Subcutaneous abdominal adipose tissue (tissue), 5 donors: ENCODE results near the gene ARHGEF11.

Experiments
- H3K27ac ChIP-seq: one replicate; pipeline ENCODE4 v1.7.0; 2013; ENCODE audit warnings: low read depth, mild to moderate bottlenecking, inconsistent platforms, low read length, moderate library complexity
- H3K27me3 ChIP-seq, 5 donors: one replicate each; pipeline ENCODE4 v1.7.0; 2013; ENCODE audit warnings: low read length in 5 of 5, inconsistent platforms in 1 of 5; ENCODE audit not compliant: control insufficient read depth in 5 of 5, insufficient read depth in 4 of 5
- H3K36me3 ChIP-seq, 5 donors: one replicate each; pipeline ENCODE4 v1.7.0; 2013; ENCODE audit warnings: low read length in 5 of 5; ENCODE audit not compliant: control insufficient read depth in 5 of 5, insufficient read depth in 5 of 5
- H3K4me1 ChIP-seq, 5 donors: one replicate each; pipeline ENCODE4 v1.7.0; 2013; ENCODE audit warnings: low read length in 5 of 5, mild to moderate bottlenecking in 3 of 5, moderate library complexity in 1 of 5; ENCODE audit not compliant: control insufficient read depth in 5 of 5, insufficient read depth in 5 of 5
- H3K4me3 ChIP-seq, 5 donors: one replicate each; pipeline ENCODE4 v1.7.0; 2013; ENCODE audit warnings: low read length in 5 of 5, low read depth in 1 of 5
- H3K9ac ChIP-seq, 5 donors: one replicate each; pipeline ENCODE4 v1.7.0; 2013; ENCODE audit warnings: low read length in 5 of 5, mild to moderate bottlenecking in 4 of 5, moderate library complexity in 3 of 5
- H3K9me3 ChIP-seq, 5 donors: one replicate each; pipeline ENCODE4 v1.7.0; 2013; ENCODE audit warnings: low read length in 5 of 5; ENCODE audit not compliant: control insufficient read depth in 5 of 5
- donor health status: healthy.
- donor health status: healthy.
- donor health status: healthy.
- donor health status: healthy.
- donor health status: healthy.

The ARHGEF11 gene

DNA sequence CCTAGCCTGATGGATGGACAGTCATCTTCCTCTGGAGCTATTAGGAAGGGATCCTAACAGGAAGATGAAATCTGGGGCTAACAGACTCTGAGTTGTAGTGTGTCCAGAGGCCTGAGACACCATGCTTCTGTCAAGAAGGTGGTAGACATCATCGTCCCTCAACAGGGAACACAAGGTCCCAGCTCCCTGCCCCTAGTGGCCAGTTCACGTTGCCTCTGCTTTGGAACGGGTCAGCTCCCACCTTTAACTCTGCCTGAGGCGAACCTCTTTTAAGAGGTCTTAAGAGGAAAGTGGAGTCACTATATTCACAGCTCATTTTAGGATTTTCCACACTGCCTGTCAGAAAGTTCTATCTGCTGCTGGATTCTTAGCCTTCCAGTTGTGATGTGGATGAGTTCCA is 96.8 kb downstream of the ARHGEF11 start:
- H3K36me3 ChIP-seq = peaks cover 21 to 98% (median 90%) of the 10 kb centered on the region in 5 donors
- no peaks in the 10 kb centered on the region for H3K4me1 ChIP-seq
- H3K4me3 ChIP-seq = no peak overlapping the region
- no peaks in the 10 kb centered on the region for H3K9me3 ChIP-seq
- no peak overlapping the region for H3K27ac ChIP-seq
- H3K9ac ChIP-seq = no peak overlapping the region
- H3K27me3 ChIP-seq = no peaks in the 10 kb centered on the region

DNA sequence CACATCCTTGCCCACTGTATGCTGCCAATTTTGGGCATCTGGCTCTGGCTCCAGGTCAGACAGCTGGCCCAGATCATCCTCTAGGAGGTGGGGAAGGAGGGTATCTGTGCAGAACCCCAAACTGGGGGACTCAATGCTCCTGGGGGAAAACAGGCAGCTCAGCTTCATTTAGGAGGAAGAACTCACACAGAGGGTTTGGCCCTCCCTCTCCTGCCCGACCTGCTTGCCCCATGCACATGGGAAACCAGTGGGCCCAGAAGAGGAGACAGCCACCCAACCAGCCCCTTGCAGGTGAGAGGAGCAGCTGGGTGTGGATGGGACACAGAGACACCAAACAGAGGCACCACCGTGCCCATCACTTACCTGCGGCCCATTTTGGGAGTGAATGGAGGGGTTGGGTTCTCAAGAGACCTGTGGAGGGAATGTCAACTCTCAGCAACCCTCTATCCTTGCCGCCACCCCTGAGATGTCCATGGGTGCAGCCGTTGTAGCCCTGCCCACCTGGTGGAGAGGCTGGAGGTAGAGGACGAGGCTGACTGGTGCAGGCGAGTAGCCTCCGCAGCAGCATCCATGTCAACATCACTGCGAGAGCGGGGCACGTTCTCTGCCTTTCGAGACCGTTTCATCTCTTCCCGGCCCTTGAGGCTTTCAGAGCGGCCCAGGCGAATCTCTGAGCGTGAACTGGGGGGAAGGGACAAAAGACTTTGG is 97.6 kb downstream of the ARHGEF11 start:
- no peak overlapping the region for H3K27ac ChIP-seq
- H3K4me3 ChIP-seq = no peak overlapping the region
- H3K4me1 ChIP-seq = no peaks in the 10 kb centered on the region
- no peaks in the 10 kb centered on the region for H3K9me3 ChIP-seq
- H3K9ac ChIP-seq = no peak overlapping the region
- peaks cover 21 to 100% (median 96%) of the 10 kb centered on the region in 5 donors for H3K36me3 ChIP-seq
- H3K27me3 ChIP-seq = no peaks in the 10 kb centered on the region

DNA sequence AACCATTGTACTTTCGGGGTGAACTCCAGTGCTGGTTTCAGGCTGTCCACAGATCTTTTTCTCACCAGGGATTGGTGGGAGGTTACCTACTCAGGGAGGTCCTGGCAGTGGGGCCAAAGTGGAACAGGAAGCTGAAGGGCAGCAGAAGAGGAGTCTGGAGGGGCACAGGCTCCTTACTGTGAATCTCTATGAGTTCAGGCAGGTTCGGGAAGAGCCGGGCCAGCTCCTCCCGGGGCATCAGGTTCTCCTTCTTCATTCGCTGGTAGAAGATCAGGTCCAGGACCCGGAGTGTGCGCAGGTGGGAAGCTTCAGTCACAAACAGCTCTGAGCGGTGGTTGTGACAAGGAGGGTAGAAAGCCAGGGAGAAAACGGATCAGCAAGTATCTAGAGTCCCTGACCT is 98.4 kb downstream of the ARHGEF11 start:
- Histone ChIP-seq H3K4me3 (no peak overlapping the region), H3K27me3 (no peaks in the 10 kb centered on the region), H3K4me1 (no peaks in the 10 kb centered on the region), H3K36me3 (peaks cover 20 to 100% (median 97%) of the 10 kb centered on the region in 5 donors), H3K9me3 (no peaks in the 10 kb centered on the region), H3K27ac (no peak overlapping the region), H3K9ac (no peak overlapping the region)

GRCh38 chr1:156945881-156946661 is 99.5 kb downstream of the ARHGEF11 start:
- H3K36me3 ChIP-seq = peaks cover 12 to 100% (median 97%) of the 10 kb centered on the region in 5 donors
- no peaks in the 10 kb centered on the region for H3K27me3 ChIP-seq
- no peaks in the 10 kb centered on the region for H3K9me3 ChIP-seq
- no peak overlapping the region for H3K27ac ChIP-seq
- no peak overlapping the region for H3K4me3 ChIP-seq
- H3K9ac ChIP-seq = no peak overlapping the region
- no peaks in the 10 kb centered on the region for H3K4me1 ChIP-seq

DNA sequence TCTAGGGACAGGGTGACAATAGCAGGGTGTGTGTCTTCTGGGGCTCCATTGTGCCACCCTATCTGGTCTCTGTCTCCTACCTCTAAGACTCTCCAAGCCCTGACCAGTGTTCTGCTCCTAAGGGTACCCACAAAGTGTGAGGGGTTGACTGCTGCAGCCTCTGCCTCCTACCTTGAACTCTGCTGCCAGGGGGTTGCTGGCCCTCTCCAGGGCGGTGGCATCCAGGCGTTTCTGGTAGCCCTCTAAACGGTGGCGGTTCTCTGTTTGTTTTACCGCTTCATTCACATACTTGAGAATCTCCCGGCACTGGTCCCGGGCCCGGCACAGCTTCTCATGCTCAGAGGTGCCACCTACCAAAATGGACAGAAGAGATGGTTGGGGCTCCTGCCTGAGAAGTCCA is 100.7 kb downstream of the ARHGEF11 start:
- Histone ChIP-seq H3K27ac (no peak overlapping the region), H3K4me3 (no peak overlapping the region), H3K4me1 (no peaks in the 10 kb centered on the region), H3K9ac (no peak overlapping the region), H3K9me3 (no peaks in the 10 kb centered on the region), H3K27me3 (no peaks in the 10 kb centered on the region), H3K36me3 (peaks cover 5 to 100% (median 99%) of the 10 kb centered on the region in 5 donors)

DNA sequence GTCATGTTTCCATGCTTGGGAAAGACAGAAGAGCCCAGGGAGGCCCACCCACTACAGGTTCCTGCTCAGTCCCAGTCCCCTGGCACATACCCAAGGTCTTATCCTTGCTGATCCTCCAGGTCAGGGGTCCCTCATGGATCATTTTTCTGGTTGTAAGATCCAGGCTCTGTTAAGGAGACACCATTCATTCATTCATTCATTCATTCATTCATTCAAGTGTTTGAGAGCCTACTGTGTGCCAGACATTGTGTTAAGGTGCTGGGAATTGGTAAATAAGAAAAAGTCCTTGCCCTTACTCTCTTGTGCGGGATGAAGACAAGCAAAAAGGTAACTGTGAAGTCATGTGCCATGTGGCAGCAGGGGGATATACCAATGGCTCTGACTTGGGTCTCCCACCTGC is 101.3 kb downstream of the ARHGEF11 start:
- H3K36me3 ChIP-seq = peaks cover 0 to 100% (median 99%) of the 10 kb centered on the region in 5 donors
- H3K9ac ChIP-seq = no peak overlapping the region
- no peaks in the 10 kb centered on the region for H3K4me1 ChIP-seq
- no peak overlapping the region for H3K27ac ChIP-seq
- no peak overlapping the region for H3K4me3 ChIP-seq
- no peaks in the 10 kb centered on the region for H3K9me3 ChIP-seq
- no peaks in the 10 kb centered on the region for H3K27me3 ChIP-seq

GRCh38 chr1:156943756-156944155 is 101.8 kb downstream of the ARHGEF11 start:
- H3K9me3 ChIP-seq = no peaks in the 10 kb centered on the region
- H3K27me3 ChIP-seq = no peaks in the 10 kb centered on the region
- H3K9ac ChIP-seq = no peak overlapping the region
- H3K27ac ChIP-seq = no peak overlapping the region
- no peaks in the 10 kb centered on the region for H3K4me1 ChIP-seq
- H3K4me3 ChIP-seq = no peak overlapping the region
- peaks cover 0 to 100% (median 99%) of the 10 kb centered on the region in 5 donors for H3K36me3 ChIP-seq

DNA sequence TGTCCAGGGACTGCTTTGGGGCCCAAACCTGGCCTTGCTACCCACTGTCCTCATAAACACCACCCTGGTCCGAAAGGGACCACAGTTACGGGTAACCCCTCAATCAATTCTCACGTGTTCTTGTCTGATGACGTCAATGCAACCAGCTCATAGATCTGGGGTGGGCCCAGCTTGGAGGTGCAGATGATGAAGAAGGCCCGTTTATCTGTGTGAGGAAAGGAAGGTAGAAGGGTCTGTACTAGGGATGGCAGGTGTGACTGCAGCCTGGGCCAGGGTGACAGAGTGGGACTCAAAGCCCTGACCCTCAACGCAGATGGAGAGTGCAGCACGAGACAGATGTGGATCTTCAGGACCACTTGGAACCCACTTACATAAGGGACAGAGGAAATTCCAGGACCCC is 103.0 kb downstream of the ARHGEF11 start:
- no peak overlapping the region for H3K4me3 ChIP-seq
- peaks cover 0 to 100% (median 99%) of the 10 kb centered on the region in 5 donors for H3K36me3 ChIP-seq
- no peaks in the 10 kb centered on the region for H3K4me1 ChIP-seq
- no peak overlapping the region for H3K9ac ChIP-seq
- H3K9me3 ChIP-seq = no peaks in the 10 kb centered on the region
- H3K27ac ChIP-seq = no peak overlapping the region
- no peaks in the 10 kb centered on the region for H3K27me3 ChIP-seq

GRCh38 chr1:156942176-156942575 is 103.4 kb downstream of the ARHGEF11 start:
- H3K36me3 ChIP-seq = peaks cover 0 to 100% (median 98%) of the 10 kb centered on the region in 5 donors

GRCh38 chr1:156941675-156942074 is 103.9 kb downstream of the ARHGEF11 start:
- H3K36me3 ChIP-seq = peaks cover 0 to 100% (median 98%) of the 10 kb centered on the region in 5 donors
- H3K27me3 ChIP-seq = no peaks in the 10 kb centered on the region
- no peak overlapping the region for H3K27ac ChIP-seq

More at GRCh38 chr1:156942176-156942575, 103.4 kb downstream of the ARHGEF11 start:
- H3K9ac ChIP-seq = no peak overlapping the region
- H3K27me3 ChIP-seq = no peaks in the 10 kb centered on the region
- no peaks in the 10 kb centered on the region for H3K9me3 ChIP-seq
- no peak overlapping the region for H3K4me3 ChIP-seq
- H3K4me1 ChIP-seq = no peaks in the 10 kb centered on the region
- H3K27ac ChIP-seq = no peak overlapping the region

More at GRCh38 chr1:156941675-156942074, 103.9 kb downstream of the ARHGEF11 start:
- H3K9ac ChIP-seq = no peak overlapping the region
- no peak overlapping the region for H3K4me3 ChIP-seq
- no peaks in the 10 kb centered on the region for H3K4me1 ChIP-seq
- H3K9me3 ChIP-seq = no peaks in the 10 kb centered on the region
